ENCODE data around the gene TAL1.
"Not testable (repeated sequence)": the region's sequence is repeated elsewhere in the genome, so short reads cannot be mapped to it uniquely, and the experiment has no call there.

The TAL1 gene

GRCh38 chr1:47212636-47213229 lies 19.3 kb downstream of the TAL1 start:
- DNase-seq (ENCODE audit: low read depth) = no peak

- DNase-seq (ENCODE audit: low read depth) = no peak
These were observed 20.2 kb downstream of the TAL1 start for GRCh38 chr1:47211796-47212269.

DNA sequence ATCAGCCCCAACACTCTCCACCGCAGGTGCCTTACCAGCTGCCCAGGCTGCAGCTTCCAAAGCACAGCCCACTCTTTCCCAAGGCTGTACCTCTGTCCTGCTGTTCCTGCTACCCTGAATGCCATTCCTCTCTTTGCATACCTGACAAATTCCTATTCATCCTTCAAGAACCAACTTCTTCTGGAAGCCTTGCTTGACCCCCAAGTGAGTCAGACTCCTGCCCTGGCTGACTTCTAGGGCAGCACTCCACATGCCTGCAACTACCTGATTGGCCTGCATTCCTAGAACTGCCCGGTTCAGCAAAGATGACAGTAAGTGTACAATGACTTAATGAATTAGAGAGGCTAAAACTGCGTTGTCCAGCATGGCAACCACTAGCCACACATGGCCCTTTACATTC lies 21.4 kb downstream of the TAL1 start:
- DNase-seq (ENCODE audit: low read depth) = no peak

- DNase-seq (ENCODE audit: low read depth) = no peak
These were observed 22.2 kb downstream of the TAL1 start for GRCh38 chr1:47209725-47210325.

- DNase-seq (ENCODE audit: low read depth) = no peak
These were observed 22.9 kb downstream of the TAL1 start for GRCh38 chr1:47209091-47209490.

DNA sequence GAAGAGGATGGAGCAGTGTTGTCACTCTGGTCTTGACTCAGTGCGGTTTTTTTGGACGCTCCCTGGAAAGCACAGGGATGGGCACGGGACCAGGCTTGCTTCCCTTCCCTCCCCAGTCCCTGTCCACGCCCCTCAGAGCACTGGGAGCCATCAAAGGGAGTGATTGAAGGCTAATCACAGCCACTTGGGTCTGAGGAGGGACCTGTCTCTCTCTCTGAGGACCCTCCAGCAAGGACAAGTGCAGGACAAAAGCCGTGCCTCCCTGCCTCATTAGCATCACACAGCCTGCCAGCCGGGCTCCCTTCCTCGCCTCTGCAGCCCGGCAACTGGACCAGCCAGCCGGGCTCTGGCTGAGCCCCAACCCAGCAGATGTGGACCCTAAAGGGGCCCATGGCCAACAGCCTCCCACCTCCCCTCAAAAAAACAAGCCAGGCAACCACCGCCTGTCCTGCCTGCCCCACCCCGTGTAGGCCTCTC lies 23.6 kb downstream of the TAL1 start:
- no peak for DNase-seq (ENCODE audit: low read depth)

DNA sequence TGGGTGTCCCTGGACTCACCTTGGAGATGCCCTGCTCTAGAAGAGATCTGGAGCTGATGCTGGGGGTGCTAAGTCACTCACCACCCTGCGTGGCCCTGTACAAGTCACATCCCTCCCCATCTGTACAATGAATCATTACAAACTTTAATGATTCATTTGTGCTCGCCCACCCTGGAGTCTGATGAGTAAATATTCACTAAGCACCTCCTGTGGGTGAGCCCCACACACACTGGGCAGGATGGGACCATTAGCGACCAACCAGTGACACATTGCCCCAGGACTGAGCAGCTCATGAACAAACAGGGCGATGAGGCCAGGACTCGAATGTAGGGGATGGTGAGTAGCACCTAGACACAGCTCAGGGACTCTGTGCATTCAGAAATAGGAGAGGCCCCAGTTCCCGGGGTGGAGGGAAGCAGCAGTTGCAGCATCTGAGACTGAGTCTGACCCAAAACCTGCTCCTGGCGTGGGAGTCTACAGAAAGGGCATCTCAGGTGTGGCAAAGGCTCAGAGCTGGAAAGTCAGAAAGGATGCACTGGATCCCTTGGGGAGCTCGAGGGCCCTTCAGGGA lies 24.1 kb downstream of the TAL1 start:
- DNase-seq (ENCODE audit: low read depth) = no peak

- DNase-seq (ENCODE audit: low read depth) = no peak
These were observed 26.1 kb downstream of the TAL1 start for GRCh38 chr1:47205918-47206317.

DNA sequence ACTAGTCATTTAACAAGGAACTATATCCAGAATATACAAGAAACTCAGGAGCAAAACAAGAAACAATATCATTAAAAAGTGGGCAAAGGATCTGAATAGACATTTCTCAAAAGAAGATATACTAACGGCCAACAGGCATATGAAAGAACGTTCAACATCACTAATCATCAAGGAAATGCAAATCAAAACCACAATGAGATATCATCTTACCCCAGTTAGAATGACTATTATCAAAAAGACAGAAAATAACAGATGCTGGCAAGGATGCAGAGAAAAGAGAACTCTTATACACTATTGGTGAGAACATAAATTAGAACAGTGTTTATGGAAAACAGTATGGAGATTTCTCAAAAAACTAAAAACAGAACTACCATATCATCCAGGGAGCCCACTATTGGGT lies 28.5 kb downstream of the TAL1 start:
- not testable (repeated sequence) for DNase-seq (ENCODE audit: low read depth)

- DNase-seq (ENCODE audit: low read depth) = no peak
These were observed 30.8 kb downstream of the TAL1 start for GRCh38 chr1:47201179-47201578.

GRCh38 chr1:47198214-47198613 lies 33.8 kb downstream of the TAL1 start:
- DNase-seq (ENCODE audit: low read depth) = no peak

DNA sequence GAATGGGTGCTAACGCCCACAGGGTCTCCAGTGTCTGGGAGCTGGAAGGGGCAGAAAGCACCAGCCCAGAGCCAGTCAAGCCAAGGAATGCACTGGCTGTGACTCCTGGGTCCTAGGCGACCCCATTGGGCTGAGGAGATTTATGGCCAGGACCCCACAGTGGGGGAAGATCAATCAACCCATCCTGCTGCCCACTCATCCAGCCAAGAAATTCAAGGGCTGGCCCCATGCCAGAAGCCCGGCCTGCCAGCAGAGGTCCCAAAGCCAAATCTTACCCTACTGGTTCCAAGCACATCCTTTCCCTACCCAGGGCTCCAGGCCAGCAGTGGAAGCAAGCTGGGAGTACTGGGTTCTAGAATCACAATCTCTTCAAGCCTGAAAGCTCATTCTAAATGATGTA lies 35.4 kb downstream of the TAL1 start:
- DNase-seq (ENCODE audit: low read depth) = no peak

- DNase-seq (ENCODE audit: low read depth) = not testable (repeated sequence)
These were observed 36.0 kb downstream of the TAL1 start for GRCh38 chr1:47195981-47196380.

DNA sequence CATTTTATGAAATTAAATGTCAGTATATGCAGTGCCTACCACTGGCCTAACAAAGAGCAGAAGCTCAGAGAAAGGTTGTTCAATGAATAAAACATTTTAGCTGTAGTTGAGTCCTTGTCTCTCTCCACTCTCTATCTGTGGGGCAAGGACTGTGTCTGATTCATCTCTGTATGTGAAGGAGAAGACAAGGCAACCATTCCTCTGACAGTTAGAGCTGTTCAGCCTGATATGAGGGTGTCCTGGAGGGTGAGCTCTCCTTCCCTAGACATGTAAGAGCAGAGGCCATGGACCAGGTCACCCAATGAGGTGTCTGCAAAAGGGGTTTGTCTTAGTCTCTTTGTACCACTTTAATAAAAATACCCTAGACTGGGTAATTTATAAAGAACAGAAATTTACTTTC lies 37.7 kb downstream of the TAL1 start:
- no peak for DNase-seq (ENCODE audit: low read depth)

GRCh38 chr1:47193496-47193895 lies 38.5 kb downstream of the TAL1 start:
- not testable (repeated sequence) for DNase-seq (ENCODE audit: low read depth)

GRCh38 chr1:47192458-47193384 lies 39.3 kb downstream of the TAL1 start:
- peak; percentile 46 for DNase-seq (ENCODE audit: low read depth)

DNA sequence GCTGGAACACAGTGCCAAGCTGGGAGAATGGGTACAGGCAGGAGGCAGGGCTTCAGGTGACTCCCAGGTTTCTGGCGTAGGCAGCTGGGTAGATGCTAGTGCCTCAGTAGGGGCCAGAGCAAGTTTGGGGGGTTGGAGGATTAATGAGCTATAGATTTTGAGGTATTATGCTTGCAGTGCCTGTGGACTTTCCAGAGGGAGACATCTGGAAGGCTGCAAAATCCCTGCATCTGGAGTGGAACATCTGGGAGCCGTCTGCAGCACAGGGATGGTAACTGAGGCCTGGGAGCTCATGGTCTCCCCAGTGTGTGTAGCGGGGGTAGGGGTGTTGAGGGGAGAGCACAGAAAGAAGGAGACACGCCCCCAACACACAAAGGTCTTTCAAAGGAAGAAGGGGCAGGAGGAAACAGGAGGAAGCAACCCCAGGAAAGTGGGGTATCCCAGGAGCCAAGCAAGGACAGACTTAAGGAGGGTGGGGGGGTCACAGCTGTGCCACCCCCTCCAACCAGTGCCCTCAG lies 40.0 kb downstream of the TAL1 start:
- DNase-seq (ENCODE audit: low read depth) = no peak

- DNase-seq (ENCODE audit: low read depth) = no peak
These were observed 41.2 kb downstream of the TAL1 start for GRCh38 chr1:47190857-47191256.

GRCh38 chr1:47190509-47190855 lies 41.5 kb downstream of the TAL1 start:
- no peak for DNase-seq (ENCODE audit: low read depth)

GRCh38 chr1:47189844-47190508 lies 42.0 kb downstream of the TAL1 start, which contains the start of gene PDZK1IP1:
Gene PDZK1IP1, minus strand, starts transcription at chr1:47190036. Its CDS starts 104 bp downstream, at chr1:47189932.
- DNase-seq (ENCODE audit: low read depth) = no peak

Measured in activated gamma-delta T cell treated with anti-CD3 and anti-CD28 coated beads, Interleukin-2, amount 50 U/mL, for 16 hours (primary cell).